Measurements from ENCODE around the gene DOCK2.

DOCK2 gene

DNA sequence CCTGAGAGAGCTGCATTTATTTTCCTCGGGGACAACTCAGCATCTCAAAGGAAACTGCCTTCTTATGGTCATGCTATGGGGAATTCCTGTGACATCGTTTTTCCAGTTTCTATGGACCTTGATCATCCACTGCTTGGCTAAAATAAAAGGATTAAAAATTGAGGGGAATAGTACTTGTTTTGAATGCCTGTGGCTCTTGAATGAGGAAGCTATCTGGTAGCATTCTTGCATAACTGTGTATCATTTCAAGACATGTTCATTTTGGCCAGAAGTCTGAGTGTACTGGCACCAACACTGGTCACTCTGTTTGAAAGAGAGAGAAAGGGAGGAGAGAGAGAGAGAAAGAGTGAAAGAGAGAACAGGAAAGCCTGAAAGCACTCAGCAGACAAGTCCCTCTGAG, 116.7 kb downstream of the DOCK2 start:
- no peak for DNase-seq (ENCODE audit: extremely low read depth, low read depth)
- no peak overlapping the region for H3K4me3 ChIP-seq (replicated peaks; ENCODE audit: low read depth, low read length)
- TF ChIP-seq, protein P1, sequence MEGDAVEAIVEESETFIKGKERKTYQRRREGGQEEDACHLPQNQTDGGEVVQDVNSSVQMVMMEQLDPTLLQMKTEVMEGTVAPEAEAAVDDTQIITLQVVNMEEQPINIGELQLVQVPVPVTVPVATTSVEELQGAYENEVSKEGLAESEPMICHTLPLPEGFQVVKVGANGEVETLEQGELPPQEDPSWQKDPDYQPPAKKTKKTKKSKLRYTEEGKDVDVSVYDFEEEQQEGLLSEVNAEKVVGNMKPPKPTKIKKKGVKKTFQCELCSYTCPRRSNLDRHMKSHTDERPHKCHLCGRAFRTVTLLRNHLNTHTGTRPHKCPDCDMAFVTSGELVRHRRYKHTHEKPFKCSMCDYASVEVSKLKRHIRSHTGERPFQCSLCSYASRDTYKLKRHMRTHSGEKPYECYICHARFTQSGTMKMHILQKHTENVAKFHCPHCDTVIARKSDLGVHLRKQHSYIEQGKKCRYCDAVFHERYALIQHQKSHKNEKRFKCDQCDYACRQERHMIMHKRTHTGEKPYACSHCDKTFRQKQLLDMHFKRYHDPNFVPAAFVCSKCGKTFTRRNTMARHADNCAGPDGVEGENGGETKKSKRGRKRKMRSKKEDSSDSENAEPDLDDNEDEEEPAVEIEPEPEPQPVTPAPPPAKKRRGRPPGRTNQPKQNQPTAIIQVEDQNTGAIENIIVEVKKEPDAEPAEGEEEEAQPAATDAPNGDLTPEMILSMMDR (IDR thresholded peaks at IDR 0.05; ENCODE audit: low read depth, low read length, missing control alignments), result no peak

- H3K4me3 ChIP-seq (replicated peaks; ENCODE audit: low read depth, low read length), result no peak overlapping the region
- TF ChIP-seq, protein P1 (IDR thresholded peaks at IDR 0.05; ENCODE audit: low read depth, low read length, missing control alignments), result no peak
- DNase-seq (ENCODE audit: extremely low read depth, low read depth), result no peak
These were observed 117.7 kb downstream of the DOCK2 start for GRCh38 chr5:169754737-169755136.

DNA sequence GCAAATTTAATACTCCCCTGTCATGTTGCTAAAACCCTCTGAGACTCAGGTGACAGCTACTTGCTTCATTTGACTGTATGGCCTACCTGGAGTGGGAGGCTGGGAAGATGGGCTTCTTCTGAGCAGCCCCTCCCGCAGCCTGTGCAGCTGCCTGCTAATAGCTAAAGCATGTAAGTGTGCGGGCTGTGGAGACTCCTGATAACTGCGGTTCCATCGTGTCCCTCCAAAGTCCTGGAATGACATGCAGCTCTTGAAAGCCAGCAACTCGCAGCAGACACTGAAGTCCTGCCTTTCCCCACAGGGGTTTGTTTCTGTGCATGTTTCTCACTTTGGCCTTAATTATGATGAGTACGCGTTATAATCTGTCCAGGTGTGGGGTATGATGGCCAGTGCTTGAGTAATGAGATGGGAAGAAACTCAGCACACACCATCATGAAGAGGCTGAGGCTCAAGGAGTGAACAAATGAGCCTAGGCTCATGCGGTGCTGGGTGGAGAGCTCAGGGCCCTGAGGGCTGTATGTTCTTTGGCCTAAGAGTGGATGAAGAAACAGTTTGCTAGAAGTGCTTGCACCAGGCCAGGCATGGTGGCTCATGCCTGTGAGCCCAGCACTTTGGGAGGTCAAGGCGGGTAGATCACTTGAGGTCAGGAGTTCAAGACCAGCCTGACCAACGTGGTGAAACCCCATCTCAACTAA, 119.1 kb downstream of the DOCK2 start:
- H3K4me3 ChIP-seq (replicated peaks; ENCODE audit: low read depth, low read length), result no peak overlapping the region
- TF ChIP-seq, protein P1 (IDR thresholded peaks at IDR 0.05; ENCODE audit: low read depth, low read length, missing control alignments), result no peak
- no peak for DNase-seq (ENCODE audit: extremely low read depth, low read depth)

DNA sequence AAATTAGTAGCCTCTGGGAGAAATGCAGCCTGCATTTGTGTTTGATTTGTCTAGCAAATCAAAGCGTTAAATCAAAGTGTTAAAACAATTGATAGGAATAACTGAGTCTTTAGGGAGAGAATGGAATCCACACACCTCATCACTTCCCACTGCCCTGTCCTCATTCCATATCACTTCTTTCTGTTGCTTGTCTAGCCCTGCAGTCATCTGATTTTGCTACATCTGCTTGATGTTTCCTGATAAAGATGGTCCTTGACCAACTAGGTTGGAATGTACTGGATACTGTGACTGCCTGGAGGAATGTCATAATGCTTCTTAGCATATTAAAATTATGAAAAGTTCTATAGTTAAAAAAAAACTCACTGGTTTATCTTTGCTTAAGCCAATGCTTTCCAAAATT, 119.9 kb downstream of the DOCK2 start:
- DNase-seq (ENCODE audit: extremely low read depth, low read depth), result no peak
- H3K4me3 ChIP-seq (replicated peaks; ENCODE audit: low read depth, low read length), result no peak overlapping the region
- TF ChIP-seq, protein P1 (IDR thresholded peaks at IDR 0.05; ENCODE audit: low read depth, low read length, missing control alignments), result no peak

- TF ChIP-seq, protein P1 (IDR thresholded peaks at IDR 0.05; ENCODE audit: low read depth, low read length, missing control alignments), result no peak
- no peak overlapping the region for H3K4me3 ChIP-seq (replicated peaks; ENCODE audit: low read depth, low read length)
- DNase-seq (ENCODE audit: extremely low read depth, low read depth), result no peak
These were observed 121.8 kb downstream of the DOCK2 start for GRCh38 chr5:169758886-169759285.

DNA sequence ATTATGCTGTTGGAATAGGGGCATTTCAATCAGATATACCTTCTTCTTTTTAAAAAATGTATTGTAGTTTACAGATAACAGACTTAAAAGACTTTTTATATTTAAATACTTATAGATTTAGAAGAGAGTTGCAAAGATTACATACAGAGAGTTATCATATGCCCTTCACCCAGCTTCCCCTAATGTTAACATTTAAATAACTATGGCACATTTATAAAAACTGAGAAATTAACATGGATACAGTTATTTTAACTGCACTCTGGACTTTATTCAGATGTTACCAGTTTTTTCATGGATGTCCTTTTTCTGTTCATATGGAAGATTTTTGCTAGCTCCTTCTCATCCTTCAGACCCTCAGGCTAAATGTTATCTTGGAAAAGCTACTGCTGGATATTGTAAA, 123.2 kb downstream of the DOCK2 start:
- no peak for DNase-seq (ENCODE audit: extremely low read depth, low read depth)
- TF ChIP-seq, protein P1 (IDR thresholded peaks at IDR 0.05; ENCODE audit: low read depth, low read length, missing control alignments), result no peak
- H3K4me3 ChIP-seq (replicated peaks; ENCODE audit: low read depth, low read length), result no peak overlapping the region

All from HFF-Myc (cell line).